H9 (cell line): ENCODE measurements around the gene NR0B2. TPM values are rescaled to one million over a fixed set of nuclear protein-coding genes. Genes with fewer than 3 reads are reported as not detected.
"Not testable (repeated sequence)": the region's sequence is repeated elsewhere in the genome, so short reads cannot be mapped to it uniquely, and the experiment has no call there.

Source experiments
- DNase-seq: peaks from one replicate; pipeline ENCODE4 v3.0.0-alpha.2; 2017
- H2AFZ ChIP-seq: one replicate; pipeline ENCODE4 v1.6.1; 2013; ENCODE audit warnings: mild to moderate bottlenecking, low read length, control low read depth, moderate library complexity
- H2AK5ac ChIP-seq: 2 replicates; pipeline ENCODE4 v1.6.1; 2013; ENCODE audit warnings: low read length, control low read depth, mixed read lengths; ENCODE audit not compliant: insufficient read length
- H2BK120ac ChIP-seq: one replicate; pipeline ENCODE4 v1.6.1; 2013; ENCODE audit warnings: low read depth, mild to moderate bottlenecking, low read length, control low read depth, inconsistent platforms; ENCODE audit not compliant: poor library complexity, severe bottlenecking
- H2BK12ac ChIP-seq: 2 replicates; pipeline ENCODE4 v1.6.1; 2013; ENCODE audit warnings: low read length, control low read depth, mixed read lengths, low read depth; ENCODE audit not compliant: insufficient read length
- H2BK15ac ChIP-seq: 2 replicates; pipeline ENCODE4 v1.6.1; 2013; ENCODE audit warnings: low read depth, low read length, control low read depth
- H2BK20ac ChIP-seq: one replicate; pipeline ENCODE4 v1.6.1; 2013; ENCODE audit warnings: low read depth, mild to moderate bottlenecking, low read length, control low read depth, inconsistent platforms; ENCODE audit not compliant: poor library complexity, severe bottlenecking
- H2BK5ac ChIP-seq: 2 replicates; pipeline ENCODE4 v1.6.1; 2013; ENCODE audit warnings: low read length, control low read depth, mixed read lengths; ENCODE audit not compliant: insufficient read length
- H3K14ac ChIP-seq: 2 replicates; pipeline ENCODE4 v1.6.1; 2013; ENCODE audit warnings: low read length, control low read depth; ENCODE audit not compliant: insufficient read depth
- H3K18ac ChIP-seq: 2 replicates; pipeline ENCODE4 v1.6.1; 2013; ENCODE audit warnings: low read depth, mild to moderate bottlenecking, mixed read lengths, low read length, control low read depth; ENCODE audit not compliant: insufficient read length
- H3K23ac ChIP-seq: 2 replicates; pipeline ENCODE4 v1.6.1; 2013; ENCODE audit warnings: low read length, control low read depth, mixed read lengths, low read depth; ENCODE audit not compliant: insufficient read length
- H3K23me2 ChIP-seq: 2 replicates; pipeline ENCODE4 v1.6.1; 2013; ENCODE audit warnings: low read depth, mild to moderate bottlenecking, mixed read lengths, low read length, control low read depth; ENCODE audit not compliant: insufficient read length, poor library complexity, severe bottlenecking
- H3K27ac ChIP-seq: 2 replicates; pipeline ENCODE4 v1.5.1; 2013; ENCODE audit warnings: low read length, control low read depth, mixed read lengths, low read depth; ENCODE audit not compliant: insufficient read length
- H3K27me3 ChIP-seq: 2 replicates; pipeline ENCODE4 v1.6.1; 2013; ENCODE audit warnings: low read length, control low read depth, inconsistent platforms; ENCODE audit not compliant: insufficient read depth
- H3K4ac ChIP-seq: 2 replicates; pipeline ENCODE4 v1.6.1; 2013; ENCODE audit warnings: low read depth, mild to moderate bottlenecking, control low read depth, inconsistent platforms, low read length, moderate library complexity
- H3K4me1 ChIP-seq: 2 replicates; pipeline ENCODE4 v1.6.1; 2013; ENCODE audit warnings: low read length, control low read depth, inconsistent platforms; ENCODE audit not compliant: insufficient read depth
- H3K4me2 ChIP-seq: 2 replicates; pipeline ENCODE4 v1.6.1; 2013; ENCODE audit warnings: low read length, control low read depth, mixed read lengths; ENCODE audit not compliant: insufficient read length, insufficient read depth
- H3K56ac ChIP-seq: 2 replicates; pipeline ENCODE4 v1.6.1; 2013; ENCODE audit warnings: low read depth, mild to moderate bottlenecking, mixed read lengths, low read length, control low read depth; ENCODE audit not compliant: insufficient read length
- H3K79me1 ChIP-seq: 2 replicates; pipeline ENCODE4 v1.6.1; 2013; ENCODE audit warnings: low read depth, mild to moderate bottlenecking, moderate library complexity, low read length, control low read depth, inconsistent platforms; ENCODE audit not compliant: insufficient read depth, poor library complexity, severe bottlenecking
- H3K79me2 ChIP-seq: 2 replicates; pipeline ENCODE4 v1.6.1; 2013; ENCODE audit warnings: low read length, control low read depth, inconsistent platforms; ENCODE audit not compliant: insufficient read depth
- H3K9ac ChIP-seq: 2 replicates; pipeline ENCODE4 v1.6.1; 2013; ENCODE audit warnings: low read length, control low read depth, mixed read lengths; ENCODE audit not compliant: insufficient read length; ENCODE audit errors: extremely low read depth
- H3K9me3 ChIP-seq: one replicate; pipeline ENCODE4 v1.6.1; 2013; ENCODE audit warnings: low read depth, low read length, inconsistent platforms; ENCODE audit not compliant: control insufficient read depth
- H3T11ph ChIP-seq: one replicate; pipeline ENCODE4 v1.6.1; 2013; ENCODE audit warnings: mild to moderate bottlenecking, low read length, control low read depth, inconsistent platforms
- H4K20me1 ChIP-seq: one replicate; pipeline ENCODE4 v1.6.1; 2013; ENCODE audit not compliant: control insufficient read depth, insufficient read length, insufficient read depth
- H4K5ac ChIP-seq: 2 replicates; pipeline ENCODE4 v1.6.1; 2013; ENCODE audit warnings: low read depth, mild to moderate bottlenecking, mixed read lengths, low read length, control low read depth; ENCODE audit not compliant: insufficient read length
- H4K8ac ChIP-seq: replicated peaks from 2 replicates; pipeline ENCODE4 v1.6.1; 2013; ENCODE audit warnings: low read length, control low read depth, mixed read lengths, low read depth; ENCODE audit not compliant: insufficient read length
- H4K91ac ChIP-seq: 2 replicates; pipeline ENCODE4 v1.6.1; 2013; ENCODE audit warnings: low read depth, mild to moderate bottlenecking, moderate library complexity, mixed read lengths, low read length, control low read depth; ENCODE audit not compliant: insufficient read length
- H3K27ac Mint-ChIP-seq, 3 experiments: 2 replicates in 2 of 3; 3 replicates in 1 of 3; pipeline ENCODE4 v1.8.0; 2020 to 2021; ENCODE audit warnings: mixed read lengths in 3 of 3, mild to moderate bottlenecking in 1 of 3, moderate library complexity in 1 of 3
- H3K27me3 Mint-ChIP-seq: 2 replicates; pipeline ENCODE4 v1.8.0; 2021; ENCODE audit warnings: low read depth, mild to moderate bottlenecking, moderate library complexity, mixed read lengths
- H3K36me3 Mint-ChIP-seq, 3 experiments: 2 replicates in 2 of 3; 3 replicates in 1 of 3; pipeline ENCODE4 v1.8.0; 2020 to 2021; ENCODE audit warnings: low read depth in 3 of 3, mixed read lengths in 3 of 3; ENCODE audit not compliant: insufficient read depth in 1 of 3
- H3K4me1 Mint-ChIP-seq, 2 experiments: 2 replicates each; pipeline ENCODE4 v1.8.0; 2020; ENCODE audit warnings: mixed read lengths in 2 of 2
- H3K4me3 Mint-ChIP-seq, 2 experiments: 2 replicates in 1 of 2; 3 replicates in 1 of 2; pipeline ENCODE4 v1.8.0; 2020 to 2021; ENCODE audit warnings: mild to moderate bottlenecking in 2 of 2, mixed read lengths in 2 of 2, moderate library complexity in 1 of 2
- H3K9me3 Mint-ChIP-seq, 2 experiments: 2 replicates in 1 of 2; 3 replicates in 1 of 2; pipeline ENCODE4 v1.8.0; 2020; ENCODE audit warnings: mild to moderate bottlenecking in 2 of 2, mixed read lengths in 2 of 2, moderate library complexity in 1 of 2
- WGBS: extraction: QIAGEN DNeasy Blood & Tissue Kit; methylation state at CpG from one replicate; pipeline ENCODE4 v1.1.7; 2013; ENCODE audit warnings: missing lambda C conversion rate, low lambda C conversion rate, mixed read lengths; ENCODE audit not compliant: insufficient read length; ENCODE audit errors: extremely low coverage; 5-methylcytosine and 5-hydroxymethylcytosine counted together
- total RNA-seq: library from RNA; stranded (reverse); gene quantifications from 2 replicates; pipeline ENCODE4 v1.2.1, GENCODE V29; 2021
- TF ChIP-seq, protein P1 (sequence below): fragments of 200-600 bp; sonication (generic); conservative IDR thresholded peaks from 3 replicates; pipeline ENCODE4 v1.8.0; 2021; ENCODE audit warnings: antibody characterized with exemption, mild to moderate bottlenecking

The NR0B2 gene
- total RNA-seq, 1 experiment from 2014 or later = not detected

DNA sequence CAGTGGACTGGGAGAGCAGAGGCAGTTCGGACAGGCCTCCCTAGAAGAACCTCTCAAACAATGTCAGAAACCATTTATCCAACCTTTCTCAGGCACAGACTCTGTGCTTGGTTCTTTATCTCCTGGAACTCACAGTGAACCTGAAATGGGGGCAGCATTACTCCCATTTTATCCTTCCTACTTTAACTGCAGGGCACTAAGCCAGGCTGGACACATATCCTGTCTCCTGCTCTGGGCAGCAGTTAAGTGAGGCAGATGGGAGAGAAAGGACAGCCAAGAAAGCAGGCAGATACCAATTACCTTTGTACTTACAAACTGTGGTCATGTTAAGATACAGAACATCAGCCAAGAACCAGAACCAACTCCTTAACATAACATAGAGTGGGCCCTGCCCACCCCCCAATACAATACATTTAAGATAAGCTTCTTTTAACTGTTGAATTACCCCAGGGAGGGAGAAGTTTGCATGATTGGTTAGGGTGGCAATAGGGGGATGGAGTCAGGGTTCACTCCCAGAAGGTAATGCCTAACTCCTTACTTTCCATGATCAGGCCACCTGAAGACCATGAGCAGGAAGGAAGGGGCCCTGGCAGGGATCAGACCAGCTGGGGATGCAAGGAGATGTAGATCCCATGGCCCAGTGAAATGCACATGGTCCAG, 35.6 kb upstream of the NR0B2 start:
- no peak overlapping the region for H3K9ac ChIP-seq
- no peak overlapping the region for H2BK5ac ChIP-seq
- no peaks in the 10 kb centered on the region for H3K27me3 ChIP-seq
- H2AK5ac ChIP-seq = no peak overlapping the region
- no peak overlapping the region for H3K14ac ChIP-seq
- no peaks in the 10 kb centered on the region for H3K23me2 ChIP-seq
- H3K79me1 ChIP-seq = no peaks in the 10 kb centered on the region
- H3K4me2 ChIP-seq = no peak overlapping the region
- H3K18ac ChIP-seq = no peak overlapping the region
- H3T11ph ChIP-seq = no peak overlapping the region
- no peak overlapping the region for H3K27ac ChIP-seq
- H3K79me2 ChIP-seq = no peaks in the 10 kb centered on the region
- no peak overlapping the region for H2BK15ac ChIP-seq
- no peak overlapping the region for H2BK20ac ChIP-seq
- no peak overlapping the region for H2BK120ac ChIP-seq
- H3K4me1 ChIP-seq = no peaks in the 10 kb centered on the region
- H3K4me1 Mint-ChIP-seq = no peaks in the 10 kb centered on the region
- no peak overlapping the region for H4K91ac ChIP-seq
- H4K5ac ChIP-seq = no peak overlapping the region
- no peak overlapping the region for H3K4ac ChIP-seq
- no peaks in the 10 kb centered on the region for H3K9me3 ChIP-seq
- H4K8ac ChIP-seq = no peak overlapping the region
- H3K4me3 Mint-ChIP-seq = no peak overlapping the region
- no peak overlapping the region for H3K23ac ChIP-seq
- DNase-seq = no peak
- H3K9me3 Mint-ChIP-seq = no peaks in the 10 kb centered on the region
- no peak overlapping the region for H3K56ac ChIP-seq
- H3K36me3 Mint-ChIP-seq = peaks cover 24 to 65% (median 62%) of the 10 kb centered on the region in 3 experiments; a peak in 6 of 7 replicates
- no peak overlapping the region for H2BK12ac ChIP-seq
- no peaks in the 10 kb centered on the region for H4K20me1 ChIP-seq
- peak overlapping the region in 2 of 3 experiments; percentile 71 to 73; a peak in 4 of 7 replicates for H3K27ac Mint-ChIP-seq
- H2AFZ ChIP-seq = no peak overlapping the region
- no peaks in the 10 kb centered on the region for H3K27me3 Mint-ChIP-seq
- TF ChIP-seq, protein P1, sequence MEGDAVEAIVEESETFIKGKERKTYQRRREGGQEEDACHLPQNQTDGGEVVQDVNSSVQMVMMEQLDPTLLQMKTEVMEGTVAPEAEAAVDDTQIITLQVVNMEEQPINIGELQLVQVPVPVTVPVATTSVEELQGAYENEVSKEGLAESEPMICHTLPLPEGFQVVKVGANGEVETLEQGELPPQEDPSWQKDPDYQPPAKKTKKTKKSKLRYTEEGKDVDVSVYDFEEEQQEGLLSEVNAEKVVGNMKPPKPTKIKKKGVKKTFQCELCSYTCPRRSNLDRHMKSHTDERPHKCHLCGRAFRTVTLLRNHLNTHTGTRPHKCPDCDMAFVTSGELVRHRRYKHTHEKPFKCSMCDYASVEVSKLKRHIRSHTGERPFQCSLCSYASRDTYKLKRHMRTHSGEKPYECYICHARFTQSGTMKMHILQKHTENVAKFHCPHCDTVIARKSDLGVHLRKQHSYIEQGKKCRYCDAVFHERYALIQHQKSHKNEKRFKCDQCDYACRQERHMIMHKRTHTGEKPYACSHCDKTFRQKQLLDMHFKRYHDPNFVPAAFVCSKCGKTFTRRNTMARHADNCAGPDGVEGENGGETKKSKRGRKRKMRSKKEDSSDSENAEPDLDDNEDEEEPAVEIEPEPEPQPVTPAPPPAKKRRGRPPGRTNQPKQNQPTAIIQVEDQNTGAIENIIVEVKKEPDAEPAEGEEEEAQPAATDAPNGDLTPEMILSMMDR = no peak
- no CpG with 5 or more reads among the region's 1 CpG for WGBS

- not testable (repeated sequence) for H2AK5ac ChIP-seq, H2AFZ ChIP-seq, H3K9ac ChIP-seq, H3K14ac ChIP-seq, H4K5ac ChIP-seq, H3T11ph ChIP-seq, H3K27me3 Mint-ChIP-seq, H3K79me1 ChIP-seq, H3K27ac Mint-ChIP-seq, H4K91ac ChIP-seq, H3K56ac ChIP-seq, H3K23ac ChIP-seq, H4K8ac ChIP-seq, H3K4ac ChIP-seq, H4K20me1 ChIP-seq, H3K18ac ChIP-seq, H3K9me3 Mint-ChIP-seq, H2BK5ac ChIP-seq, DNase-seq, H3K4me1 ChIP-seq, H3K27me3 ChIP-seq, H3K4me3 Mint-ChIP-seq, H3K27ac ChIP-seq, H3K4me1 Mint-ChIP-seq, H2BK20ac ChIP-seq, H3K4me2 ChIP-seq, H2BK15ac ChIP-seq, H3K23me2 ChIP-seq, H2BK12ac ChIP-seq, H3K79me2 ChIP-seq, H2BK120ac ChIP-seq, H3K9me3 ChIP-seq
- H3K36me3 Mint-ChIP-seq = peaks cover 24 to 71% (median 60%) of the 10 kb centered on the region in 3 experiments; a peak in 6 of 7 replicates
- WGBS = no CpG with 5 or more reads among the region's 16 CpGs
Measured at GRCh38 chr1:26948725-26949057, 34.9 kb upstream of the NR0B2 start.
